Panc1 (cell line): ENCODE measurements around the gene ALDH9A1.

Experiments
- CTCF ChIP-seq: fragments of 450-650 bp; IDR thresholded peaks from 2 replicates; pipeline ENCODE4 v1.5.1; 2017; ENCODE audit warnings: mild to moderate bottlenecking
- POLR2AphosphoS5 ChIP-seq: IDR thresholded peaks from 2 replicates; pipeline ENCODE4 v1.6.1; 2012; ENCODE audit warnings: mild to moderate bottlenecking, low read depth, low read length, moderate library complexity
- SIN3A ChIP-seq: IDR thresholded peaks from 2 replicates; pipeline ENCODE4 v1.6.1; 2012; ENCODE audit warnings: low read depth, mild to moderate bottlenecking, low read length, moderate library complexity, borderline replicate concordance; ENCODE audit not compliant: insufficient read depth
- TCF7L2 ChIP-seq: IDR thresholded peaks from 2 replicates; pipeline ENCODE4 v1.6.1; 2011; ENCODE audit warnings: mild to moderate bottlenecking, low read depth, low read length, inconsistent platforms

- TF ChIP-seq CTCF (no peak), SIN3A (no peak), POLR2AphosphoS5 (no peak), TCF7L2 (no peak)
Observed at GRCh38 chr1:165632152-165632469, 66.3 kb downstream of the ALDH9A1 start.
